A549 treated with GW870086 at 1 μM for 4 hours (cell line): ENCODE data around the gene ATG4A. TPM values are rescaled to one million over a fixed set of nuclear protein-coding genes. Genes with fewer than 3 reads are reported as not detected.

ENCODE experiments used
- total RNA-seq: library from RNA; stranded (reverse); fragments of 200-300 nt; extraction: Qiagen RNA extraction; gene quantifications from 5 replicates; pipeline ENCODE4 v1.2.3, GENCODE V29; 2022; ENCODE audit warnings: low read depth

The ATG4A gene, protein sequence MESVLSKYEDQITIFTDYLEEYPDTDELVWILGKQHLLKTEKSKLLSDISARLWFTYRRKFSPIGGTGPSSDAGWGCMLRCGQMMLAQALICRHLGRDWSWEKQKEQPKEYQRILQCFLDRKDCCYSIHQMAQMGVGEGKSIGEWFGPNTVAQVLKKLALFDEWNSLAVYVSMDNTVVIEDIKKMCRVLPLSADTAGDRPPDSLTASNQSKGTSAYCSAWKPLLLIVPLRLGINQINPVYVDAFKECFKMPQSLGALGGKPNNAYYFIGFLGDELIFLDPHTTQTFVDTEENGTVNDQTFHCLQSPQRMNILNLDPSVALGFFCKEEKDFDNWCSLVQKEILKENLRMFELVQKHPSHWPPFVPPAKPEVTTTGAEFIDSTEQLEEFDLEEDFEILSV
- total RNA-seq, result 7.5 to 9.0 TPM (median 8.2 TPM) in 5 replicates

DNA sequence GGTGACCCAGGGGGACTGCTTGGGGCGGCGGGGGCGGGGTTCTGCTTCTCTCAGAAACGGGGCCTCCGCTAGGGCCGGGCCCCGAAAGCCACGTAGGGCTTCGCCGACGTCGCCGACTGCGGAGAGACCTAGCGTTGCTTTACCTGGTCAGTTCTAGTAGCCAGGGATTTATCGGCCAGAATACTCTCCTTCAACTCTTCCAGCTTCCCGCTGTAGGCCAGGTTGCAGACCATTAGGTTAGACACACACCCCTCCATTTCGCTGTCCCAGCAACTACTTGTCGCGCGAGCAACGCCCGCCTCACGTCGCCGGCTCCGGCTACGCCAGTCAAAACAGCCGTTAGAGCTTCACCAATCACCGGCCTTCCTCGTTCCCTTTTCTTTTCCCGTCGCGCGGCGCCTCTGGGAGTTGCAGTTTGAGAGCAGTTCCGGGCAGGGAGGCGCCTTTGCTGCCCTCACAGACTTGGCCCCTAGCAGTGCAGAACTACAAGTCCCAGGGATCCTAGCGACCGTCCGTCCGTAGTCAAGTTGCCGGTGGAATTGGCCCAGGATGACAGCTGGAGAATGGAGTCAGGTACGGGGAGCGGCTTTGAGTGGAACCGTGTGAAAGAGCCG, at the start of gene ATG4A, which contains the start of gene PSMD10:
TSS of gene ATG4A (plus strand) at position 515 of the 614 bp plus-strand sequence. CDS start at position 564, 49 bp downstream.
TSS of gene PSMD10 (minus strand) at position 279 of the 614 bp plus-strand sequence. CDS start at position 257, 22 bp downstream.

GRCh38 chrX:108044554-108045256, 46.9 kb upstream of the ATG4A start, which contains the start of gene VSIG1:
VSIG1 (plus strand) TSS chrX:108045065; CDS start chrX:108045131, 66 bp downstream.

Other genes starting within 250 kb of the ATG4A start
- gene TEX13B, start 109.4 kb upstream of the ATG4A start, total RNA-seq, result not detected in 5 replicates
- gene VSIG1, start 46.7 kb upstream of the ATG4A start, total RNA-seq, result 0.17 to 1.0 TPM (median 0.26 TPM) in 5 replicates
- gene PSMD10, start 236 bp upstream of the ATG4A start, total RNA-seq, result 69.2 to 82.4 TPM (median 76.0 TPM) in 5 replicates